GM18951 (cell line): ENCODE measurements around the gene PLEKHF1.

ENCODE experiments used
- POLR2A ChIP-seq: IDR thresholded peaks from 4 replicates; pipeline ENCODE4 v1.6.1; 2011; ENCODE audit warnings: mild to moderate bottlenecking; ENCODE audit not compliant: insufficient read length, insufficient read depth; ENCODE audit errors: extremely low read depth
- in situ Hi-C: fragments of 300-500 bp; cut with MboI; formaldehyde crosslinking; loops from one replicate; pipeline ENCODE4 v1.12.0; 2022; ENCODE audit warnings: low sequenced_read_pairs, mixed read lengths, inconsistent platforms; ENCODE audit not compliant: unreplicated experiment

The PLEKHF1 gene

DNA sequence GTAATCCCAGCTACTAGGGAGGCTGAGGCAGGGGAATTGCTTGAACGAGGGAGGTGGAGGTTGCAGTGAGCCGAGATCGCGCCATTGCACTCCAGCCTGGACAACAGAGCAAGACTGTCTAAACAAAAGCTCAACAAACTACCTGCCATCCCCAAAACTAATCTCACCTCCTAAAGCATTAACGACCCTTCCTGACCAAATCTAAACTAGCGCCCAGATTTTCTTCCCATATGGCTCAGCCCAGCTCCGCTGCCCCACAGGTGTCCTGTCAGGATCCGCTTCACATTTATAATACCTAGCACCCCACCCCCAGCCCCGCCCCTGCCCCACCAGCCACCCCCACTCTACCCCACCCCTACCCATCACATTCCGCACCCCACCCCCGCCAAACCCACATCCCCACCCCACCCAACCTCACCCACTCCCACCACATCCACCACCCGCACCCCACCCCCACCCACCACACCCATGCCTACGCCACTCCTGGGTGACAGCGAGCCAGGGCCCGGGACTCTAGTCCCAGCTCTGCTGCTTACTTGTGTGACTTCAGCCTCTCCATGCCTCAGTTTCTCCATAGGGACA, 49.2 kb downstream of the PLEKHF1 start:
- in situ Hi-C loops = loop anchor here (25.0 kb wide), 1 partner anchor 1927 kb away; no protein-coding TSS in a partner anchor

DNA sequence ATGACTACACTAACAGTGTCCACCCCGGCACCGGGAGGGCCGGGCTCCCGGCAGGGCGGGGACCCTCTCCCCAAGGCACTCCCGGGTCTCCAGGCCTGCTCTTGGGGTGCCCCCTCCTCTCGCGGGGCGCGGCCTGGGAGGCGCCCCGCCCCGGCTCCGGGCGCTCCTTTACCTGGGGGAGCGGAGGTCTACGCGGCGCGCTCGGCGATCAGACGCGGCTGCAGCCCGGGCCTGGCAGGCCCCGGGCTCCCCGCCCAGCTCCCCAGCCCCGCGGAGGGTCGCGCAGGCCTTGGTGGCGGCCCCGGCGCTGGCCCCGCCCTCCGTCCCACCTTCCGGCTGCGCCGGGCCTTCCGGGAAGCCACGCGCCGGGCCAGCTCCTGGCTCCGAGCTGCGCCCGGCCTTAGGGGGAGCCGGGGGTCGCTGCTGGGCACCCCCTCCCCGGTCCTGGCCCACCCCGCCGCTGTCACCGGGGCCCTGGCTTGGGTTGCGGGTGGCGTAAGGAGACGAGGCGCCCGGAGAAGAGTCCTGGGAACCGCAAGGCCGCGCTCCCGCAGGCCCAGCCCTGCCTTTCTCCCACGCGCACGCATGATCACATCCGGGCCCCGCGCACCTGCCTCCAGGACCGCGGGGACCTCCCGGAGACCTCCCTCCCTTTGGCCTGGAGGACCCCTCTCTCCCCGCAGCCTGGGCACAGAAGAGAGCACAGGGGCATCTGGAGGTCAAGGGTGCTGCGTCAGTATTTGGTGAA, 49.9 kb downstream of the PLEKHF1 start, which contains the start of gene C19orf12:
Gene C19orf12, minus strand, starts transcription at position 309 of the 748 bp plus-strand sequence. CDS start 6,848 bp downstream, outside the sequence.
- in situ Hi-C loops = loop anchor here (25.0 kb wide), 1 partner anchor 1928 kb away; no protein-coding TSS in a partner anchor
- TF ChIP-seq POLR2A = peak; percentile 92

More for the DNA sequence above, 49.2 kb downstream of the PLEKHF1 start:
- no peak for TF ChIP-seq POLR2A

DNA sequence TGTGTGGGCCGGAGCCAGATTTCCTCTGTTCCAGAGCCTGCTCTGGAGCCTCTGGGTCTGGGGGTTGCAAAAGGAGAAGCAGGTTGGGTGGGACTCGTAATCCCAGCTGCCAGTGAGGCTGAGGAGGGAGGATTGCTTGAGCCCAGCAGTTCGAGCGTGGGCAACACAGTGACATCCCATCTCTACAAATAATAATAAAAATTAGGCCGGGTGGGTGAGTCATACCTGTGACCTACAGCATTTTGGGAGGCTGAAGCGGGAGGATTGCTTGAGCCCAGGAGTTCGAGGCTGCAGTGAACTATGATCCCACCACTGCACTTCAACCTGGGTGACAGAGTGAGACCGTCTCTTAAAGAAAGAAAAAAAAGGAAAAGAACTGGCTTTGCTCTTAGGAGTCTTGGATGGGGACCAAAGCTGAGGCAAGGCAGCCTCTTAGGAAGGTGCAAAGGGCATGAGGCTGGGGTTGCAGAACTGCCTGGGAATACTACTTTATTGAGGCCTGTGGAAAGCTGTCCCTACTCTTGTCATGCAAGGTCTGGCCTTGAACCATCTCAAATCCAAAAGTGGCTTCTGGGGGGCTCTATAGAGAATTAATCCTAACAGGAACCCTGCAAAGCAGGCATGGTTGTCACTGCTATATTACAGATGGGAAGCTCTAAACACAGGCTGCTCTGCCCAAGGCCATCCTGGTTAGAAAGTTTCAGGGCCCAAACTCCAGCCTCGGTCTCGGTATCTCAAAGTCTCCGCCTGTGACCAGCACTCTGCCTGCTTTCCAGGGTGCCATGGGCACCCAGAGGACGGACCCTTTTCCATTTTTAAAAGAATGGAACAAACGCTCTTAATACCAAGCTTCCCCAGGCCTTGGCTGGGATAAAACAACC, 50.7 kb downstream of the PLEKHF1 start:
- in situ Hi-C loops = loop anchor here (25.0 kb wide), 1 partner anchor 1929 kb away; no protein-coding TSS in a partner anchor
- no peak for TF ChIP-seq POLR2A

DNA sequence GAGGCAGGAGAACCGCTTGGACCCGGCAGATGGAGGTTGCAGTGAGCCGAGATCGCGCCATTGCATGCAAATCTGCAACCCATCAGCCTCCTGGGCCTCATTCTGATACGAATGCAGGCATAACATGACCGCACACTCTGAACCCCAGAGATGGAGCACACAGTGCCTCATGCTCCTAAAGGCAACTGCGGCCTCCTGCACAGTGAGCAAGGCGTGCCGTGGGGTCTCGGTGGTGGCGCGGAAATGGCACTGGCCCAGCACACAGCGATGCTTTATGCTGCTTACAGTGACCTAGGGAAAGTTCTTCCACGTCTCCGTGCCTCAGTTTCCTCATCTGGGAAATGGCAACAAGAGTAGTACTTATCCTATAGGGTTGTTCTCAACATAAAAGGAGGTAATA, 51.8 kb downstream of the PLEKHF1 start:
- no peak for TF ChIP-seq POLR2A
- in situ Hi-C loops = loop anchor here (25.0 kb wide), 1 partner anchor 1930 kb away; no protein-coding TSS in a partner anchor

DNA sequence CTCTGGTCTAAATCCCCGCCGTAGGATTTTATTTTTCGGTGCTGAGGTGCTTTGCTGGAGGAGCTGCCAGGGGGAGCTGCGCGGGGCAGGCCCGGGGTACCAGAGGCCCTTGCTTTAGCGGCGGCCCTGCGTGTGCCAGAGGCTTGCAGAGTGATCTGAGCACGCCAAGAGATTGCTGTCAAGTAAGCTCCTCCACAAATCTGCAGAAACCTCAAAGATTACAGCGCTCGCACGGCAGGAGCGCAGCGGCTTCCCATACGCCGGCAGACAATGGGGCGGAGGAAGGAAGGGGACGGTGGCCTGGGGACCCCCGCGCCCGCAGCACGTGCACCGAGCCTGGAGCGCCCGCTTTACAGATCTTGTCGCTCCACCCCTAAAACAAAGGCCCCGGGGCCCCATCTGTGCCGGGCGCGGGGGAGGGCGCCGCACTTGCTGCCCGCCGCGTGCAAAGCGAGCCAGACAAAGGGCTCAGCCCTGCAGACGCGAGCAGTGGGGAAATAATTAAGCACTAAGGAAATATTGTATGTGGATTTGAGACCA, 58.9 kb downstream of the PLEKHF1 start:
- in situ Hi-C loops = loop anchor here (25.0 kb wide), 1 partner anchor 1937 kb away; no protein-coding TSS in a partner anchor
- no peak for TF ChIP-seq POLR2A

DNA sequence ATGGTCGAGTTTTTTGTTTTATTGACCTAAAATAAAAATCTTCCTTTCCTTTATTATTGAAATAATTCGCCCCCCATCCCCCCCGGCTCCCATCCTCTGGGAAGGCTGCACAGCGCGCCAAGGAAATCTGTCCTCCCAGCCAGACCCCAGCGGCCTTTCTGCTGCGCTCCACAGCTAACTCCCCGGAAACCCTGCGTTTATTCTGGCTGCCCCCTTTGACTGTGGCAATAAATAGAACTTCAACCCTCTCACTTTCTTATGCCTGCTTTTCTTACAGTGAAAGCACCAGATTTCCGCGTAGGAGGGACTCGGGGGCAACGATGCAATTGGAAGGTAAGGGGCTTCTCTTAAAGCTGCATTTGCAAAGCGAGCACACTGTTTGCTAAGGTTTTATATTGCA, 59.5 kb downstream of the PLEKHF1 start:
- in situ Hi-C loops = loop anchor here (25.0 kb wide), 2 partner anchors 938 to 1937 kb away; no protein-coding TSS in a partner anchor
- no peak for TF ChIP-seq POLR2A
